H9 (cell line): Measurements from ENCODE around the gene MROH2B. TPM values are rescaled to one million over a fixed set of nuclear protein-coding genes. Genes with fewer than 3 reads are reported as not detected.

Source experiments
- DNase-seq: peaks from one replicate; pipeline ENCODE4 v3.0.0-alpha.2; 2017
- H2AFZ ChIP-seq: one replicate; pipeline ENCODE4 v1.6.1; 2013; ENCODE audit warnings: mild to moderate bottlenecking, low read length, control low read depth, moderate library complexity
- H2AK5ac ChIP-seq: 2 replicates; pipeline ENCODE4 v1.6.1; 2013; ENCODE audit warnings: low read length, control low read depth, mixed read lengths; ENCODE audit not compliant: insufficient read length
- H2BK120ac ChIP-seq: one replicate; pipeline ENCODE4 v1.6.1; 2013; ENCODE audit warnings: low read depth, mild to moderate bottlenecking, low read length, control low read depth, inconsistent platforms; ENCODE audit not compliant: poor library complexity, severe bottlenecking
- H2BK12ac ChIP-seq: 2 replicates; pipeline ENCODE4 v1.6.1; 2013; ENCODE audit warnings: low read length, control low read depth, mixed read lengths, low read depth; ENCODE audit not compliant: insufficient read length
- H2BK15ac ChIP-seq: 2 replicates; pipeline ENCODE4 v1.6.1; 2013; ENCODE audit warnings: low read depth, low read length, control low read depth
- H2BK20ac ChIP-seq: one replicate; pipeline ENCODE4 v1.6.1; 2013; ENCODE audit warnings: low read depth, mild to moderate bottlenecking, low read length, control low read depth, inconsistent platforms; ENCODE audit not compliant: poor library complexity, severe bottlenecking
- H2BK5ac ChIP-seq: 2 replicates; pipeline ENCODE4 v1.6.1; 2013; ENCODE audit warnings: low read length, control low read depth, mixed read lengths; ENCODE audit not compliant: insufficient read length
- H3K14ac ChIP-seq: 2 replicates; pipeline ENCODE4 v1.6.1; 2013; ENCODE audit warnings: low read length, control low read depth; ENCODE audit not compliant: insufficient read depth
- H3K18ac ChIP-seq: 2 replicates; pipeline ENCODE4 v1.6.1; 2013; ENCODE audit warnings: low read depth, mild to moderate bottlenecking, mixed read lengths, low read length, control low read depth; ENCODE audit not compliant: insufficient read length
- H3K23ac ChIP-seq: 2 replicates; pipeline ENCODE4 v1.6.1; 2013; ENCODE audit warnings: low read length, control low read depth, mixed read lengths, low read depth; ENCODE audit not compliant: insufficient read length
- H3K23me2 ChIP-seq: 2 replicates; pipeline ENCODE4 v1.6.1; 2013; ENCODE audit warnings: low read depth, mild to moderate bottlenecking, mixed read lengths, low read length, control low read depth; ENCODE audit not compliant: insufficient read length, poor library complexity, severe bottlenecking
- H3K27ac ChIP-seq: 2 replicates; pipeline ENCODE4 v1.5.1; 2013; ENCODE audit warnings: low read length, control low read depth, mixed read lengths, low read depth; ENCODE audit not compliant: insufficient read length
- H3K27me3 ChIP-seq: 2 replicates; pipeline ENCODE4 v1.6.1; 2013; ENCODE audit warnings: low read length, control low read depth, inconsistent platforms; ENCODE audit not compliant: insufficient read depth
- H3K4ac ChIP-seq: 2 replicates; pipeline ENCODE4 v1.6.1; 2013; ENCODE audit warnings: low read depth, mild to moderate bottlenecking, control low read depth, inconsistent platforms, low read length, moderate library complexity
- H3K4me1 ChIP-seq: 2 replicates; pipeline ENCODE4 v1.6.1; 2013; ENCODE audit warnings: low read length, control low read depth, inconsistent platforms; ENCODE audit not compliant: insufficient read depth
- H3K4me2 ChIP-seq: 2 replicates; pipeline ENCODE4 v1.6.1; 2013; ENCODE audit warnings: low read length, control low read depth, mixed read lengths; ENCODE audit not compliant: insufficient read length, insufficient read depth
- H3K56ac ChIP-seq: 2 replicates; pipeline ENCODE4 v1.6.1; 2013; ENCODE audit warnings: low read depth, mild to moderate bottlenecking, mixed read lengths, low read length, control low read depth; ENCODE audit not compliant: insufficient read length
- H3K79me1 ChIP-seq: 2 replicates; pipeline ENCODE4 v1.6.1; 2013; ENCODE audit warnings: low read depth, mild to moderate bottlenecking, moderate library complexity, low read length, control low read depth, inconsistent platforms; ENCODE audit not compliant: insufficient read depth, poor library complexity, severe bottlenecking
- H3K79me2 ChIP-seq: 2 replicates; pipeline ENCODE4 v1.6.1; 2013; ENCODE audit warnings: low read length, control low read depth, inconsistent platforms; ENCODE audit not compliant: insufficient read depth
- H3K9ac ChIP-seq: 2 replicates; pipeline ENCODE4 v1.6.1; 2013; ENCODE audit warnings: low read length, control low read depth, mixed read lengths; ENCODE audit not compliant: insufficient read length; ENCODE audit errors: extremely low read depth
- H3K9me3 ChIP-seq: one replicate; pipeline ENCODE4 v1.6.1; 2013; ENCODE audit warnings: low read depth, low read length, inconsistent platforms; ENCODE audit not compliant: control insufficient read depth
- H3T11ph ChIP-seq: one replicate; pipeline ENCODE4 v1.6.1; 2013; ENCODE audit warnings: mild to moderate bottlenecking, low read length, control low read depth, inconsistent platforms
- H4K20me1 ChIP-seq: one replicate; pipeline ENCODE4 v1.6.1; 2013; ENCODE audit not compliant: control insufficient read depth, insufficient read length, insufficient read depth
- H4K5ac ChIP-seq: 2 replicates; pipeline ENCODE4 v1.6.1; 2013; ENCODE audit warnings: low read depth, mild to moderate bottlenecking, mixed read lengths, low read length, control low read depth; ENCODE audit not compliant: insufficient read length
- H4K8ac ChIP-seq: replicated peaks from 2 replicates; pipeline ENCODE4 v1.6.1; 2013; ENCODE audit warnings: low read length, control low read depth, mixed read lengths, low read depth; ENCODE audit not compliant: insufficient read length
- H4K91ac ChIP-seq: 2 replicates; pipeline ENCODE4 v1.6.1; 2013; ENCODE audit warnings: low read depth, mild to moderate bottlenecking, moderate library complexity, mixed read lengths, low read length, control low read depth; ENCODE audit not compliant: insufficient read length
- H3K27ac Mint-ChIP-seq, 3 experiments: 2 replicates in 2 of 3; 3 replicates in 1 of 3; pipeline ENCODE4 v1.8.0; 2020 to 2021; ENCODE audit warnings: mixed read lengths in 3 of 3, mild to moderate bottlenecking in 1 of 3, moderate library complexity in 1 of 3
- H3K27me3 Mint-ChIP-seq: 2 replicates; pipeline ENCODE4 v1.8.0; 2021; ENCODE audit warnings: low read depth, mild to moderate bottlenecking, moderate library complexity, mixed read lengths
- H3K36me3 Mint-ChIP-seq, 3 experiments: 2 replicates in 2 of 3; 3 replicates in 1 of 3; pipeline ENCODE4 v1.8.0; 2020 to 2021; ENCODE audit warnings: low read depth in 3 of 3, mixed read lengths in 3 of 3; ENCODE audit not compliant: insufficient read depth in 1 of 3
- H3K4me1 Mint-ChIP-seq, 2 experiments: 2 replicates each; pipeline ENCODE4 v1.8.0; 2020; ENCODE audit warnings: mixed read lengths in 2 of 2
- H3K4me3 Mint-ChIP-seq, 2 experiments: 2 replicates in 1 of 2; 3 replicates in 1 of 2; pipeline ENCODE4 v1.8.0; 2020 to 2021; ENCODE audit warnings: mild to moderate bottlenecking in 2 of 2, mixed read lengths in 2 of 2, moderate library complexity in 1 of 2
- H3K9me3 Mint-ChIP-seq, 2 experiments: 2 replicates in 1 of 2; 3 replicates in 1 of 2; pipeline ENCODE4 v1.8.0; 2020; ENCODE audit warnings: mild to moderate bottlenecking in 2 of 2, mixed read lengths in 2 of 2, moderate library complexity in 1 of 2
- CTCF ChIP-seq: fragments of 200-600 bp; sonication (generic); conservative IDR thresholded peaks from 3 replicates; pipeline ENCODE4 v1.8.0; 2021; ENCODE audit warnings: antibody characterized with exemption, mild to moderate bottlenecking
- WGBS: extraction: QIAGEN DNeasy Blood & Tissue Kit; methylation state at CpG from one replicate; pipeline ENCODE4 v1.1.7; 2013; ENCODE audit warnings: missing lambda C conversion rate, low lambda C conversion rate, mixed read lengths; ENCODE audit not compliant: insufficient read length; ENCODE audit errors: extremely low coverage; 5-methylcytosine and 5-hydroxymethylcytosine counted together
- total RNA-seq: library from RNA; stranded (reverse); gene quantifications from 2 replicates; pipeline ENCODE4 v1.2.1, GENCODE V29; 2021

MROH2B gene
- total RNA-seq, 1 experiment from 2014 or later: not detected

DNA sequence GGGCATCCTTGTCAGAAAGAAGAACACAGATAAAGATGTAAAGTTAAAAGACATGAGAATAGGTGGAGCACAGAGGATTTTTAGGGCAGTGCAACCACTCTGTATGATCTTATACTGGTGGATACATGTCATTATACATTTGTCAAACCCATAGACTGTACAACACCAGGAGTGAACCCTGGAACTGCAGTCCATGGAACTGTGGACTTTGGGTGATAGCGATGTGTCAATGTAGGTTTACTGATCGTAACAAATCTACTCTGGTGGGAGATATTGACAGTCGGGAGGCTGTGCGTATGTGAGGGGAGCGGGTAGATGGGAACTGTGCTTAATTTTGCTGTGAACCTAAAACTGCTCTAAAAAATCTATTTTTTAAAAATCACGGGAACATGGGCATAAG, 60.6 kb downstream of the MROH2B start:
- Mint-ChIP-seq H3K4me1 (peaks cover 0 to 3% of the 10 kb centered on the region in 2 experiments; a peak in 3 of 4 replicates), H3K36me3 (no peaks in the 10 kb centered on the region), H3K27ac (no peak overlapping the region), H3K4me3 (no peak overlapping the region), H3K27me3 (no peaks in the 10 kb centered on the region), H3K9me3 (no peaks in the 10 kb centered on the region; a peak in 2 of 5 replicates)
- no peak overlapping the region for H3K4ac ChIP-seq
- H2BK20ac ChIP-seq: no peak overlapping the region
- no peaks in the 10 kb centered on the region for H4K20me1 ChIP-seq
- no peaks in the 10 kb centered on the region for H3K9me3 ChIP-seq
- H3K27ac ChIP-seq: no peak overlapping the region
- no peak overlapping the region for H3K9ac ChIP-seq
- H2AFZ ChIP-seq: no peak overlapping the region
- no peaks in the 10 kb centered on the region for H3K23me2 ChIP-seq
- H3T11ph ChIP-seq: no peak overlapping the region
- H3K79me2 ChIP-seq: no peaks in the 10 kb centered on the region
- no peak overlapping the region for H4K91ac ChIP-seq
- H3K14ac ChIP-seq: no peak overlapping the region
- H2BK5ac ChIP-seq: no peak overlapping the region
- H2BK15ac ChIP-seq: no peak overlapping the region
- H2AK5ac ChIP-seq: no peak overlapping the region
- H3K23ac ChIP-seq: no peak overlapping the region
- WGBS: no CpG with 5 or more reads among the region's 6 CpGs
- no peak overlapping the region for H2BK120ac ChIP-seq
- no peaks in the 10 kb centered on the region for H3K79me1 ChIP-seq
- H4K5ac ChIP-seq: no peak overlapping the region
- no peak for TF ChIP-seq CTCF
- DNase-seq: no peak
- no peak overlapping the region for H4K8ac ChIP-seq
- H2BK12ac ChIP-seq: no peak overlapping the region
- H3K27me3 ChIP-seq: no peaks in the 10 kb centered on the region
- H3K4me1 ChIP-seq: no peaks in the 10 kb centered on the region; the same call in 1 of the 2 replicates
- H3K4me2 ChIP-seq: no peak overlapping the region
- no peak overlapping the region for H3K18ac ChIP-seq
- H3K56ac ChIP-seq: no peak overlapping the region
